ENCODE measurements around the gene OPN5. TPM values are rescaled to one million over a fixed set of nuclear protein-coding genes. Genes with fewer than 3 reads are reported as not detected.

OPN5 gene
- total RNA-seq, 4 donors from 2014 or later, result not detected

- Histone ChIP-seq H3K4me3 (no peak overlapping the region), H3K4me1 (no peaks in the 10 kb centered on the region), H3K36me3 (no peaks in the 10 kb centered on the region), H3K27ac (no peak overlapping the region), H3K9me3 (no peaks in the 10 kb centered on the region), H3K27me3 (no peaks in the 10 kb centered on the region)
- no peak for TF ChIP-seq CTCF (IDR thresholded peaks at IDR 0.05)
- TF ChIP-seq POLR2A (IDR thresholded peaks at IDR 0.05), result no peak
- no peak for TF ChIP-seq POLR2AphosphoS5 (IDR thresholded peaks at IDR 0.05)
- no peak for TF ChIP-seq EP300 (IDR thresholded peaks at IDR 0.05; ENCODE audit: low read depth)
- 49 to 53% methylated on average over 1 of the region's 1 CpG for WGBS, 2 donors (ENCODE audit: low coverage in 1 of 2)
- intact Hi-C loops (cut with DNase I; ENCODE audit: low total_unique reads) (no loop called here), in situ Hi-C loops (cut with MboI; ENCODE audit: low pct_ligation_motif_present in 1 of 4, low pct_unique_long_range_greater_than_20kb in 1 of 4, low sequenced_read_pairs in 3 of 4) (no loop called here)
- DNase-seq, result no peak
Measured at GRCh38 chr6:47749757-47750156, 32.1 kb upstream of the OPN5 start.

GRCh38 chr6:47752801-47753200, 29.0 kb upstream of the OPN5 start:
- TF ChIP-seq POLR2AphosphoS5 (IDR thresholded peaks at IDR 0.05) (no peak), EP300 (IDR thresholded peaks at IDR 0.05; ENCODE audit: low read depth) (no peak), POLR2A (IDR thresholded peaks at IDR 0.05) (no peak), CTCF (IDR thresholded peaks at IDR 0.05) (no peak)
- DNase-seq, result no peak
- Histone ChIP-seq H3K27ac (no peak overlapping the region), H3K9me3 (no peaks in the 10 kb centered on the region), H3K27me3 (no peaks in the 10 kb centered on the region), H3K4me1 (no peaks in the 10 kb centered on the region), H3K36me3 (no peaks in the 10 kb centered on the region), H3K4me3 (no peak overlapping the region)
- intact Hi-C loops (cut with DNase I; ENCODE audit: low total_unique reads) (no loop called here), in situ Hi-C loops (cut with MboI; ENCODE audit: low pct_ligation_motif_present in 1 of 4, low pct_unique_long_range_greater_than_20kb in 1 of 4, low sequenced_read_pairs in 3 of 4) (no loop called here)
- WGBS, 2 donors (ENCODE audit: low coverage in 1 of 2), result 72% methylated on average over 1 of the region's 1 CpG; no CpG with 5 or more reads in 1 of the 2 donors

- no peaks in the 10 kb centered on the region for H3K27me3 ChIP-seq
- intact Hi-C loops (cut with DNase I; ENCODE audit: low total_unique reads) (no loop called here), in situ Hi-C loops (cut with MboI; ENCODE audit: low pct_ligation_motif_present in 1 of 4, low pct_unique_long_range_greater_than_20kb in 1 of 4, low sequenced_read_pairs in 3 of 4) (no loop called here)
- no peak overlapping the region for H3K4me3 ChIP-seq
- WGBS, 2 donors (ENCODE audit: low coverage in 1 of 2), result 40 to 67% methylated on average over 1 of the region's 1 CpG
- no peak overlapping the region for H3K27ac ChIP-seq
- H3K9me3 ChIP-seq, result no peaks in the 10 kb centered on the region
- no peak for TF ChIP-seq POLR2AphosphoS5 (IDR thresholded peaks at IDR 0.05)
- no peak for TF ChIP-seq EP300 (IDR thresholded peaks at IDR 0.05; ENCODE audit: low read depth)
- no peak for TF ChIP-seq CTCF (IDR thresholded peaks at IDR 0.05)
- no peak for TF ChIP-seq POLR2A (IDR thresholded peaks at IDR 0.05)
- H3K4me1 ChIP-seq, result no peaks in the 10 kb centered on the region
- no peak for DNase-seq
- no peaks in the 10 kb centered on the region for H3K36me3 ChIP-seq
Measured at GRCh38 chr6:47759364-47759763, 22.5 kb upstream of the OPN5 start.

- H3K4me1 ChIP-seq, result no peaks in the 10 kb centered on the region
- no peak overlapping the region for H3K4me3 ChIP-seq
- no peaks in the 10 kb centered on the region for H3K9me3 ChIP-seq
- no peaks in the 10 kb centered on the region for H3K36me3 ChIP-seq
- intact Hi-C loops (cut with DNase I; ENCODE audit: low total_unique reads), result no loop called here
- H3K27me3 ChIP-seq, result no peaks in the 10 kb centered on the region
- in situ Hi-C loops (cut with MboI; ENCODE audit: low pct_ligation_motif_present in 1 of 4, low pct_unique_long_range_greater_than_20kb in 1 of 4, low sequenced_read_pairs in 3 of 4), result no loop called here
- H3K27ac ChIP-seq, result no peak overlapping the region
- TF ChIP-seq EP300 (IDR thresholded peaks at IDR 0.05; ENCODE audit: low read depth) (no peak), POLR2A (IDR thresholded peaks at IDR 0.05) (no peak), POLR2AphosphoS5 (IDR thresholded peaks at IDR 0.05) (no peak), CTCF (IDR thresholded peaks at IDR 0.05) (no peak)
- DNase-seq, result no peak
- WGBS, 2 donors (ENCODE audit: low coverage in 1 of 2), result 69 to 77% methylated on average over 2 to 3 of the region's 3 CpGs
Measured at GRCh38 chr6:47762502-47762901, 19.3 kb upstream of the OPN5 start.

Data from transverse colon (tissue), 4 donors.